HG03139 (cell line): ENCODE measurements around the gene MBNL3.
"Not testable (repeated sequence)": the region's sequence is repeated elsewhere in the genome, so short reads cannot be mapped to it uniquely, and the experiment has no call there.

ENCODE experiments used
- ATAC-seq: cut with Tn5 transposase; IDR thresholded peaks from one replicate; pipeline ENCODE4 v1.9.1; 2021; ENCODE audit not compliant: unreplicated experiment

The MBNL3 gene

DNA sequence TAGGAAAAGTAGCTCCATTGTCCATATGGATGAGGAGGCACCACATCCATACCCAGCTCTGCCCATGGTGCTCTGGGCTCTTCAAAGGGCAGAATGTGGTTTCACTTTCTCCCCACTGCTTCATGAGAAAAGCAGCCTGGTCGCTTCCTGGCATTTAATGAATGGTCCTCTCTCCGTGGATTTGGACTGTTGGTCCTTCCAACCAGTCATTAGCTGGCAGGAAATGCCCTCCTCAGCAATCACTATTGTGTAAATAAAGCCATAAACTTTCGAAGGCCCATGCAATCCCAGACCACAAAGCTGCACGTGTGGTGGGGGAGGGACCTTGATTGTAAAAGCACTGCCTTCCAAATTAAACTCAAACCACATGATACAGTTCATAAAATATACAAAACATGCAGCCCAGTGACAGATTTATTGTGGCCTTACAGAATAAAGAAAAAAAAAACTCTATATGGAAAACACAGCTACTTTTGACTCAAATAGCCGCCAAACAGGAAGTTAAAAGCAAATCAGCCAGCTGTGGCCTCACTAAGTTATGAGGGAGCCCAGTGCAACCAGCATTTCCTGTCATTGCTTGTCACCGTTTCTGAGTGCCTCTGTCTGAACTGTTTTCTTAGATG is 8.1 kb downstream of the MBNL3 start:
- ATAC-seq, result peak; percentile 79

DNA sequence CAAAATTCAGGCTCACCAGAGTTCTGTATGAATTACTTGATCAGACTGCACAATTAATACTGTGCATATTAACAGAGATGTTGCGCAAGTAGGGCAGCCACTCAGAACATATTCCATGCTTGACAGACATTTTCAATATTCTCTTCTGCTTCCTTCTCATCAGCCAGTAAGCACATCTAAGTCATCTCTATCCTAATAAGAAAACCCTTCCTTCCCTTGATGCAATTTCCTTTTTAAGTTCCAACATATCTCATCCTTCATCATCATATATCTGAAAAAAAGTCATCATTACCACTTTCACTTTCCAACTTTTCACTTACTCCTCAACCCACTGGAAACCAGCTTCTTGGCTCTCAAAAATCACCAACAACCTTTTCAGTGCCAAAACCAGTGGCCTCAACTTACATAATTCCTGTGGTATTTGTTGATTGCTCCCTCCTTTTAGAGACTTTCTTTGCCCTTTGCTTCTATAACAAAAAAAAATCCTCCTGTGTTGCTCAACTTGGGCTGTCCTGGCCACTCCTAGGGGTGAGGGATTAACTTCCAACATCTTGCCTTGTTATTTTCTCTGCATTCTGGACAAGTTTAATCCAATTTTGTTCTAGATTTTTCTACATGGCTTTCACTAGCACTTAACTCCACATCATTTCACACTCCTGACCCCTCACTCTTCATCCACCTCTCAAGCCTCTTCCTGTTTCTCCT is 14.1 kb downstream of the MBNL3 start:
- no peak for ATAC-seq

DNA sequence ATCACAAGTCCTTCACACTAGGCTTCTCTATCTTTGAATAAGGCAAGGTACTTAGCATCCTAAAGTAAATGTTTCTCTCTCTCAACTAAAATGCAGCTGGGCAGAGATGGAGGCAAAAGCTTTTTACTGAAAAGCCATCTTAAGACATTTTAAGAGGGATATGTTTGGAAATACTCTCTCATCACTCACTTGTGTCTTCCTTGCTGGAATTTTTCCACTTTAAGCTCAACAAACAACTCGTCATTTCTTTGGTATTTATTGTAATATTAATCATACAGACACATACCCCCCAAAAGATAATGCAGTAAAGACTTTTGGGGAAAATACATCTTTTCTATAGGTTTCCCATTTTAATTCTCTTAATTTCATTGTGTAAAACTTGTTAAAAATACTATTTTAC is 16.4 kb downstream of the MBNL3 start:
- ATAC-seq, result no peak

DNA sequence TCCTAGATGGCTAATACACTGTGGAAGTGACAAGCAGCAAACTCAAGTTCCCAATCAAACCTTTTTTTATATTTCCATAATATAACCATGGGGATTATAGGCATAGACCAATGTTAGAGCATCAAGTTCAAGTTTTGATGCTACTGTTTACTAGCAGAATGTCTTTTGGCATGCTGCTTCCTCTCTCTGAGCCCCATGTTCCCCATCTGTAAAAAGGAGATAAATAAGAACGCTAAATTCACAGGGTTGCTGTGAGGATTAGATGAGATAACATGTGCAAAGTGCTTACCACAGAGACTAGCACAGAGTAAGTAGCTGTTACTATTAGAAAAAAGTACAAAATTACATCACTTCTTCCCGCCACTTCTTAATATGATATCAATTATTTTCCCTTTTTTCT is 18.0 kb downstream of the MBNL3 start:
- ATAC-seq, result no peak

DNA sequence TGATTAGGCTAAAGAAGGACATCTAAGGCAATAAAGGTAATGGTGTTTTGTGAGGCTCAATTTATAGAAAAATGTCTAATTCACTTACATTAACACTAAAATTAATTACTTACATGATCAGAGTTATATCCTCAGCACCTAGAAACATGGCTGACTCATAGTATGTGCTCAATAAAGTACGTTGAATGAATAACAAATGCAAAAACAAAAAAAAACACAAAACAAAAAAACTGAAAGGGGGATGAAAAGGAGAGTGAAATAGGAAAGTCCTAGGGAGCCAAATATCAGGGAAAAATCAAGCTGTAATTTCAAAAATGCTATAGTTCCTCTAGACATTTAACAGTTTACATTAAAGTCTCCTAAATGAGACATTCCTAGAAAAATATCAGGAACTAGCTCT is 18.7 kb downstream of the MBNL3 start:
- no peak for ATAC-seq

DNA sequence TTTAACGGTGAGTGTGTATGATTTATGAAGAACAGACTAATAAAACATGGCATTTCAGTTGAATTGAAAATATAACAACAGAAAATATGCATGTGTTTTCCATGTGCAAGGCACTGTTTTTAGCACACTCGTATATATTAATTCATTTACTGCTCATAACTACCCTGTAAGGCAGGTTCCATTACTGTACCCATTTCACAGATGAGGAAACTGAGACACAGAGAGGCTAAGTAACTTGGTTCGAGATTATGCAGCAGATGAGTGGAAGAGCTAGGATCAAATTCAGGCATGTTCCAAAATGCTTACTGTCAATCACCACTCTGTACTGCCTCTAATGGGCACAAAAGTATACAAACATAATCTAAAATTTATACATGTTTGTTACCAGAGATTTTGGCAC is 20.4 kb downstream of the MBNL3 start:
- ATAC-seq, result no peak

DNA sequence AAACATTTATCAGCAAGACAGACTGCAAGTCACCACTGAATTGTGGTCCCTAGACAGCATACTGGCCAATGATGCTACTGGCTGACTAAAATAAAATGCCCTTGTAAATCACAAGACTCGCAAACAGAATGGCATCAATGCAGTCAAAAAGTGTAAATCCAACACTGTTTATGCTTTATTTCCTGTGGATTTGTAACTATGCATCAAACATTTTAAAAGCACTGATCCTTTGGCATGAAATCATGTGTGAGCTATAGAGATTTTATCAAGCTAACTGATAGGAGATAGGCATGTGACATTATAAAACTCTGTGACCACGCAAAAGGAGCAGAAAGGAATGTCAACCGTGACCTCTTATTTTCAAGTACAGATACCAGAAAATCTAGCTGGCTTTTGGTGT is 20.8 kb downstream of the MBNL3 start:
- ATAC-seq, result no peak

DNA sequence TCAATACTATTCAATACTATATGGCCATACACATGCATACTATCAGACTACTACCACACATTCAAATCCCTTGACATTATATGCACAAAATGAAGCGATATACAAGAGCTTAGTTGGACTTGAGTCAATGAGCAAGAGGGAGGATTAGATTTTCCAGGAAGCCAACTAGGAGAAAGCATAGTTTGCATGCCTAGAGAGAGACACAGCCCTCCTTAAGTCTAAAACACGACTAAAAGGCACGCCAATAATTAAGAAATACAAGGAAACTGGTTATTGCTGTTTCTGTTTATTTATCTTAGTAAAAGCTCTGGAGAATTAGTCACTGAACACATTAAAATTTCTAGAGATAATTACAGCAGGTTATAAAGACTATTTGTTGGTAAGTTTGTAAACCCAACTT is 21.8 kb downstream of the MBNL3 start:
- ATAC-seq, result no peak

DNA sequence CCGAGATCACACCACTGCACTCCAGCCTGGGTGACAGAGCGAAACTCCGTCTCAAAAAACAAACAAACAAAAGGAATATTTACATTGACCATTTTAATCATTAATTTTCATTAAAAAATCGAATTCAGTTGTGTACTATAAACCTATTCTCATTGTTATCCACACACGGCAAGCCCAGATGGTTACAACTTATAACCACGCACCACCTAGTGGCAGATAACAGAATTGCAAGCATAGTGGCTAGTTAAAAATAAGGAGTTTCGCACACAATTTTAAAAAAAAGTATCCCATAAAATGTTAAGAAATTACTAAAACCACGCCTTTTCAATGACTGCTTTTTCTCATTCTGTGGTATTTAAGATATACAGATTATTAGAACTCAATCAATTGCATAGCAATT is 25.4 kb downstream of the MBNL3 start:
- no peak for ATAC-seq

DNA sequence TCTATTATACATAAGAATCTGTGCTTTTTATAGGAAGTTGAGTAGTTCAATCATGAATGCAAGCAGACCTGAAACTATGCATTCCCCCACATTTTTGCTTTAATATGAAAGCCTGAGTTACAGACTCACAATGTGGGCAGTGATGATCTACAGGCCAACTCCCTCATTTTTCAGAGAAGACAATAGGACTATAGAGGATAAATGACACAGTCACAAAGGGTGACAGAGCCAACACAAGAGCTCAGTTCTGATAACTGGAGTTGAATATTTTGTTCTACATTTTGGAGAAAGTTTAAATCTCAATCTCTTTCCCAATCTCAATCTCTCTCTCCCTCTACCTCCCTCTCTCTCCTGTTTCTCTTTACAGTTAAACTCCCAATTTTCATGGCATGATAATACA is 27.0 kb downstream of the MBNL3 start:
- ATAC-seq, result no peak

DNA sequence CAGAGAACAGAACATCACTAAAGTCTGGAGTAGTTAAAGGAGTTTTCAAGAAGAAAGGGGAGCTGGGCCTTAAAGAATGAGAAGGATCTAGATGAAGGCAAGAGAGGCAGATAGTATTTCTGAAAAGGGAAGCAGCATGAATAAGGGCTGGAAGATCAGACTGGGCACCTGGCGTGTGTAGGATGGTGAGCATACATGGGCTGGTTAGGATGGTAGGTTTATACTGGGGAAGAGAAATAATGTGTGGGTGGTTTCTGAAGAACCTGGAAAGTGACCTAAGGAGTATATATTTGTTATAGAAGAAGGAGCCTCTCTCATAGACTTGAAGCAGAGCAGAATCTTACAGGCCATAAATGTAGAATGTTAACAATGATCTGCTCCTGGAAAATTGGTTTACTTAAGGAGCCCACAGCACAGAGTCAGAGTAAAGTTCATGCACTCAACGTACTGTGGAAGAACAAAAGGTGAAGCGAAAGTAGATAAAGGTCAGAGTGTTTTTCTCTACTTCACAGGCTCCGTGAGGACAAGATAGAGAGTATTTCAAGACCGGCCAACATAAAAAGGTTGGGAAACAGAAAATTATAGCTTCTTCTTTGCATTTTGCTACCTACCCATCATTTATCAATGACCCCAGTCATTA is 35.8 kb downstream of the MBNL3 start:
- no peak for ATAC-seq

DNA sequence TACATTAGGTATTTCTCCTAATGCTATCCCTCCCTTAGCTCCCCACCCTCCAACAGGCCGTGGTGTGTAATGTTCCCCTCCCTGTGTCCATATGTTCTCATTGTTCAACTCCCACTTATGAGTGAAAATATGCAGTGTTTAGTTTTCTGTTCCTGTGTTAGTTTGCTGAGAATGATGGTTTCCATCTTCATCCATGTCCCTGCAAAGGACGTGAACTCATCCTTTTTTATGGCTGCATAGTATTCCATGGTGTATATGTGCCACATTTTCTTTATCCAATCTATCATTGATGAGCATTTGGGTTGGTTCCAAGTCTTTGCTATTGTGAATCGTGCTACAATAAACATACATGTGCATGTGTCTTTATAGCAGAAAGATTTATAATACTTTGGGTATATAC is 42.9 kb downstream of the MBNL3 start:
- ATAC-seq, result not testable (repeated sequence)

DNA sequence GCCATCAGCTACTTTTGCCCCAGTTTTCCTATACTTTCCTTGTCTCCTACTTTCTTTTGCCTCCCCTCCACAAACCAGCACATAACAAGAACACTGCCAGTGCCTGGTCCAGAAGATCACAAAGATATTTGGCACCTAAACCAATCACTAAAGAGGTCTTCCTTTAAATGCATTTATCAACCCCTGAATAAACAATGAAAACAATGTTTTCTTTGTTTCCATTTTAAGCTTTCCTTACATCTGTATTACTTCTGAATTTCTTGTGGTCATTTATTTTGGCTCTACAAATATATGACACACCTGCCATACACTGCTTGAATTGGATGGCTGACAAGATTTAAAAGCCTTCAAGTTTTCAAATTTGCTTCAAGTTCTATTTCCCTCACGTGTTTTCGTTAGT is 43.9 kb downstream of the MBNL3 start:
- no peak for ATAC-seq

DNA sequence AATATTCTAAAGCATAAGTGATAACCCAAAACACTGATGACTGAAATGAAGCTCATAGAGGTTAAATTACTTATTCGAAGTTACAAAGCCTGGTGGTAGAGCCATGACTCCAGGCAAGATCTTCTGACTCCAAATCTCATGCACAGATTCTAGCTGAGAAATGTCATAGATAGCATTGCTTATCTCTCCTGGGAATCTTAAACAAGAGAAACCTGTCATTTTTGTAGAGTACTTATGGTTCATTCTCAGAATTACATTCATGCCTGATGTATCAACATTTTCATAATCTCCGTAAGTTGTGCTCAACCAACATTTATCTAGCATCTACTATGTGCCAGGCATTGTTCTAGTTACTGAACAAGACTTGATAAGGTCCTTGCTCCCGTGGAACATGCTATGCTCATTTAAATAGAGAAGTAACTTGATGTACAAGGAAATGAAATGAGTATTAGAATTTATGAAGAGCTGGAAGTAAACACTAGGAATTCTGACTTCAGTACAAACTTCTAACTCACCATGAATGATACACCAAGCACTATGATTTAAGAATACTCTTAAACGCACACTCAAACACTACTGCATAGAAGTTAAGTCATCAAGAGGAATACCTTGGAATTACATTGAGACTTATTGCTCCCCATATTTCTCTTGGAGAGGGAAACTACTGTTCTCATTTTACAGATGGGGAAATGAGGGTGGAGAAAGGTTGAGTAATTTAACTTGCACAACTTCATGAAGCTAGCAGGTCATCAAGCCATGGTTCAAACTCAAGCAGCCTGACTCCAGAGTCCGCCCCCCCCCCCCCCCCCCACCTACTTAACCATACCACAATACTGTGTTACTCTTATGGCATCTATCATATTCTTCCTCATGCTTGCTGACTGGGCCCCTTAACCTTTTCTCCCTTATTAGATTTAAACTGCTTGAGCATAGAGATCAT is 45.4 kb downstream of the MBNL3 start:
- no peak for ATAC-seq

DNA sequence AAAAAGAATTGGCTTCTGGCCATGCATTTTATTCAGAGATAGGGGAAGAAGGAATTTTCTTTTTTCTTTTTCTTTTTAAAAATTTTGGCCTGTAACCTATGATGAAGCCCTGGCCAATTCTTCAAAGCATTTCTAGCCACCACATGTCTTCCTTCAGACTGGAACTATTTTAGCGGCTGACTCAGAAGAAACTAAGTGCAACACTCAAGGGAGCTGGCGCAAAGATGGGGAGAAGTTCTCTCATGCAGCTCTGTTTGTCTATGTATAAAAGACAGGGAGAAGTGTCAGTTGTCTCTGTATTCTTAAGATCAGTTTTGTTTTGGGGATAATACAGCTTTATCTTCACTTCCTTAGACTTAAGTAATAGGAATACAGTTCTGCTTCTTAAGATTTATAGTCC is 46.1 kb downstream of the MBNL3 start:
- no peak for ATAC-seq

DNA sequence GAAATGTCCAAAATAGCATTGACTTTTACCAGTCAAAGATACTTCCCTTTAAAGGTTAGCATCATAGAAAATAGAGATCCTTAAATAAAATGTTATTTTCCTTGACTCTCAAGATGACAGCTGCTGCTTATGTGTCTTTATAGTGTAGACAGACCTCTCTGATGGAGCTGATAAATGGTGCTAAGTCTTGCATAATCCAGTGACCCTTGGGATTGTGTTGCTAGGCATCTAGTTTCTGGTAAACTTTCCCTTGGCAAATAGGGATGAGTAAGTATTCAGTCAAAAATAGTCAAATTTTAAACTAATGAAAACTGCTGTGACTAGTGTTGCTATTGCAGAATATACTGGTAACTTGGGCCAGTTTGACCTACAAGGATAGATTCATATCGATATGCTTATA is 53.6 kb downstream of the MBNL3 start:
- no peak for ATAC-seq

DNA sequence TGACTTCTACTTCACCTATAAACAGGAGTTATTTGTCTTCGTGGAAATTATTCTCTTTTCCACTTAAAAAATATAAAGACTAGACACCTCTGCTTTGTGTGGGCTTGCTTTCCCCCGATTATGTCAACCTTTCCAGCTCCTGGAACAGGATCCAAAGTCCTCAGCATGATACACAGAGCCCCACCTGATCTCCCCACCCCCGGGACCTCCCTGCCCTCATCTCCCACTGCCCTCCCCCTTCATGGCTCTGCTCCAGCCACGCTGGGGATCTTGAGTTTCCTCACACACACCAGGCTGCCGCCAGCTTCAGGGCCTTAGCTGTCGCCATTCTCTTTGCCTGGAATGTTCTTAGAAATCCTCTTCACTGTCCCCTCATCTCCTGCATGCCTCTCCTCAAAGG is 55.3 kb downstream of the MBNL3 start:
- no peak for ATAC-seq

DNA sequence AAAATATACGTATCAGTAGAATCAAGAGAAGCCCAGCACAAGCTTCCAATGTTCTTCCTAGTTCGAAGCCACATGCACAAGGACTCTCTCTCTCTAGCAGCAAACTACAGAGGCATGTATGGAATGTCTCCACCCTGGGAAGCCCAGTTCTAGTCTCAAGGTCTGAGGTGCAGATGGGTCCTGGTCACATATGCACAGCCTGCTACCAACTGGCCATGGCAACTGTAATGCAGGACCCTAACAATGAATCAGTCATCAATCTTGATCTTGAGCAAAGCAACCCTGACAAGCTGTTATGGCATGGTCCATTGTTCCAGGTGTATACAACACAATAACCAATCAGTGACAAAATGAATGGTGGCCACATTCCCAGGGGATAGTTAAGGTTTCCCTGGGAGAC is 55.8 kb downstream of the MBNL3 start:
- no peak for ATAC-seq

DNA sequence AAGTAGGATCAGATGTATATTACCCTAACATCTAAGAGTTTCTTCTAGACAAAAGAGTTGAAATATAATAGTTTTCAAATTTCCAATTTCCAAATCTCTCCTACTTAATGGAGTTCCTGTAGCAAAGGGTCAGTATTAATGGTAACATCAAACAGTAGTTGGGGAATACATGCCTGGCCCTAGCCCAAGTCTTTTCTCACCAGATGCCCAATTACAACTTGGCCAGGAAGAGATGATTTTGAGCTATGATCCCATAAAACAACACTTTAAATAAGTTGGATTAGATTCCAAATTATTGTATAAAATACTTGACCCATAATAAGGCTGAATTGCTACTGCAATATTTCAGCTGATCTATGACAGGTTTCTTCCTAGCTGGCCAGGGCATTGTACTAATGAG is 59.9 kb downstream of the MBNL3 start:
- ATAC-seq, result no peak

DNA sequence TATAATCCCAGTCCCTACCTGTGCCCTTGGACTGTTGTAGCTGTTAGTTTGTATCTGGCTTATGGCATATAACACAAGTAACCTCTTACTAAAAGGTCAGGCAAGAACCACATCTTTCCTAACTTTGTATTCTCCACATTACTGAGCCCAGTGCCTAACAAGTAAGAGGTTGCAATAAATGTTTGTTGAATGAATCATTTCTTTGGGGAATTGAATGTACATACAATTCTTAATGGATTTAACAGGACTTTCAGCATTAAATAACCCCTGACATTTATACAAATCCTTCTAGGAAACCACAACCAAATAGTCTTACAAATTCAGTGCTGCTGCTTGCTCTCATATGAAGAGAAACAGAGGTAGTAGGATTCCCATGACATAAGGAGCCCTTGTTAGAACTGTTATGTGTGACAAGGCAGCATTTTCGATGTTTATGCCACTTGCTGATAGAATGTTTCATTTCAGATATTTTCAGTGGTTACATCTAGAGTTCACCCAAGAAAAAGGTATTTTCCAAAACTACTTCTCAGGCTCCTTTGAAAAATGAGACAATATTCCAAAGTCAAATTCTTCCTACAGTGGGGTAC is 62.0 kb downstream of the MBNL3 start:
- ATAC-seq, result no peak

DNA sequence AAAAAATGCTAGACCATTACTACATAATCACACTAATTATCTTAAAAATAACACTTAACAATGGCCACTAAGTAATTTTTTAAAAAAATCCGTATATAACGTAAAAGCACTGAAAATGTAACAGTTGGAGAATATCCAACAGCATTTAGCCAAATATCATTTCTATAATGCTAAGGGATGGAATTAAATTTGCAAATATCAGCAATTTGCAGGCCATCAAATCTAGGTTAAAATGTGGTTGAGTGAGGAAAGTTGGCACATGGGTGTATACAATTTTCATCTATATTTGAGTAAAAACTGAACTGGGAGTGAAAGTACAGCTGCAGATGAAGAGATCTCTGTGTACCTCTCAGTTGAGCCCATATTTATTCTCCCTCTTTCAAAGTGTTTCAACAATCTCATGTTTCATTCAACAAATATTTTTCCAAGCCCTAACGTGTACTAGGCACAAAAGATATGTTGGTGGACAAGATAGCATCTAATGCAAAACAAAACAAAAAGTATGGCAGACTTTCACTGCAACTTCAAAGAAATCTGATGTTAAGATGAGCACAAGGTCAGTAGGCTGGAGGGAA is 63.0 kb downstream of the MBNL3 start:
- no peak for ATAC-seq
